ENCODE results near the gene MTA2.

GRCh38 chr11:62579252-62579651 is 22.4 kb downstream of the MTA2 start:
- TF ChIP-seq CTCF (conservative IDR thresholded peaks at IDR 0.05; ENCODE audit: low read length): no peak
- TF ChIP-seq EZH2phosphoT487 (IDR thresholded peaks at IDR 0.05; ENCODE audit: borderline replicate concordance): no peak

Measured in Loucy (cell line).